NCI-H460 (cell line): ENCODE data around the gene ALG9. TPM values are rescaled to one million over a fixed set of nuclear protein-coding genes. Genes with fewer than 3 reads are reported as not detected.
A peak's percentile ranks its signal among the peaks of the same experiment; 100 is the strongest.
"Not testable (repeated sequence)": the region's sequence is repeated elsewhere in the genome, so short reads cannot be mapped to it uniquely, and the experiment has no call there.

Source experiments
- DNase-seq: peaks from one replicate; pipeline ENCODE4 v3.0.0-alpha.2; 2016; ENCODE audit warnings: low read depth; ENCODE audit errors: extremely low read depth
- total RNA-seq: library from RNA; depleted of rRNA; stranded (reverse); fragments of >200 nt; shearing (Covaris generic); gene quantifications from 2 replicates; pipeline ENCODE4 v1.2.3, GENCODE V29; 2014

Gene ALG9
- total RNA-seq, 1 experiment from 2014 or later: 47.5 TPM

- DNase-seq: not testable (repeated sequence)
These were observed 13.7 kb upstream of the ALG9 start for GRCh38 chr11:111885053-111885452.

DNA sequence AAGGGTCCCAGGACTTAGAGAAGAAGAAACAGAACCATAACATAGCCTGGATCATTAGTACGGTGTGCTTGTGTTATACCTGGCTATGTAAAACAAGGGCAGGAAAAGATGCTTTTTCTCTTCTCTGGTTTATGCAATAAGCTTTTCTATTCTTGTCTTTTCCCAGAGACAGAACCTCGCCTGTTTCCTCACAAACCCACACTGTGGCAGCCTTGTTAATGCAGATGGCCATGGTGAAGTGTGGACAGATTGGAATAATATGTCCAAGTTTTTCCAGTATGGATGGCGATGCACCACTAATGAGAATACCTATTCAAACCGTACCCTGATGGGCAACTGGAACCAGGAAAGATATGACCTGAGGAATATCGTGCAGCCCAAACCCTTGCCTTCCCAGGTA, 10.8 kb upstream of the ALG9 start:
- DNase-seq: no peak

- no peak for DNase-seq
These were observed 8.2 kb upstream of the ALG9 start for GRCh38 chr11:111879637-111879960.

DNA sequence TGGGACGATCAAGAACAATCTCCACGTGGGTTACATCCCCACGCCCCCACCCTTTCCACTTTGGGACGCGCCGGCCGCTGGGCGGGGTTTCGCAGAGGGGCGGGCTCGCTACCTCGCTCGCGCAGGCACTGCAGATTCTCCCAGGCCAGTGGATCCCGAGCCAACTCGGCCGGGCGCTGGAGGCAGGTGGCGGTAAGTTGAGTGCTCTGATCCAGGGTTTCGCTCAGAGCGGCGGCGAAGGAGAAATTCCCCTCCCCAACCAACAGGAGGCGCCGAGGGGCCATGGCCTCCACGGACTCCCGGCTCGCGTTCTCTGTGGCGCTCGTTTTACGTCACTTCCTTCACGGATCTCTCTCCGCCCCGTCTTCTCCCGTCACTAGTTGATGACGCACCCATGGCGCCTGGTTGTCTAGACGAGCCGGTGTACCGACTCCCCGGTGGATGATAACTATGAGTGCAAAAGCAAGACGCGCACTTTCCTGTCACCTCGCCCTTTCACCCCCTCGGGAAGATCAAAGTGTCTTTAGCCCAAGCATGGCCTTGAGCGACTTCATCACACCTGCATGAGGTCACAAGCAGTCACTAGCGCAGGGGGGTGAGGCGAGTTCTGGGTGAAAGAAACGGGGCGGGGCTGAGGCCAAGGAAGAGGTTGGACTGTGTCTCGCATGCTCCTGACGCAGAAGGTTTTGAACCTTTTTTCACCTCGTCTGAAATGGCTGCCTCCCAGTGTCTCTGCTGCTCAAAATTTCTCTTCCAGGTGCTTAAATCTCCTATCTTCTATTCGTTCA, 7.7 kb upstream of the ALG9 start, which contains the start of the genes CFAP68 and FDXACB1:
Gene CFAP68 (plus strand): TSS at position 693 of the 788 bp plus-strand sequence. CDS start 20 bp downstream, at position 713.
Gene FDXACB1 (minus strand): TSS at position 317 of the 788 bp plus-strand sequence. CDS start 33 bp downstream, at position 284.
- peak; percentile 95 for DNase-seq

DNA sequence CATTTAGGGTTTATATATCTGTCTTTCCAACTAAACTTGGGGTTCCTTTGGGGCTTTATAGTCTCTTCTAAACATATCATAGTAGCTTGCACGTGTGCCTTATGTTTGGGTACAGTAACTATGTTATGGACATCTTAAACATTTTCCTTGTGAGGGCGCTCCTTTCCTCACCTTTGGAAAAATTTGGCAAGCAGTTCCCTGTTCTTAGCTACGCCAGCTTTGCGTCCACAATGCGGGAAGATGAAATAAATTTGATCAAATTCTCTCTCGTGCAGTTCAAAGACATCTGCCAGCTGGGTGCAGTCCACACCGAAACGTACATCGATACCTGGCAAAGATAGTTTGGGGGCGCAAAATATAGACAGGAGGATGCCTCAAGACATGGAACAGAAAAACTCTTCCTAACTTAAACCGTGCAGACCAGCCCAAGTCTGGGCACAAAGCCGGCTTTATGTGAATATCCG, 7.0 kb upstream of the ALG9 start:
- DNase-seq: no peak

DNA sequence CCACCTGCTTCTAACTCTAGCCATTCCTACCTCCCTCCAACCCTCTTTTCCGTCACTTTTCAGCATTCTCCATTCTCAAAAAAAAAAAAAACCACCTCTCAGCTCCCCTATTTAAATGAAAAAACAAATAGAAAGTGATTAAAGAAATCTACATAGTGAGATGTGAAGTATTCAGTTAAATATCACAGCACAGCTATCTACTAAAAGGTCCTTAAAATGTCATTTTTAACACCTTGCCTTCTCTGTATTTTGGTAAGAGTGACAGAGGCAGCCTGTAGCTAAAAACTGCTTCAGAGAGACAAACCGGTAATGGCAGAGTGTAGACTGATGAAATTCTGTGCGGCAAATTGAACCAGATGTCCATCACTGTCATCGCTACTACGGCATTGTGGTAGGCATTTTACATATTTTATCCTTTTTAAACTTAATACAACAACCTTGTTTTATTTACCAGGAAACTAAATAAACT, 346 bp upstream of the ALG9 start:
- no peak for DNase-seq

GRCh38 chr11:111870522-111870885, 877 bp downstream of the ALG9 start:
- no peak for DNase-seq

DNA sequence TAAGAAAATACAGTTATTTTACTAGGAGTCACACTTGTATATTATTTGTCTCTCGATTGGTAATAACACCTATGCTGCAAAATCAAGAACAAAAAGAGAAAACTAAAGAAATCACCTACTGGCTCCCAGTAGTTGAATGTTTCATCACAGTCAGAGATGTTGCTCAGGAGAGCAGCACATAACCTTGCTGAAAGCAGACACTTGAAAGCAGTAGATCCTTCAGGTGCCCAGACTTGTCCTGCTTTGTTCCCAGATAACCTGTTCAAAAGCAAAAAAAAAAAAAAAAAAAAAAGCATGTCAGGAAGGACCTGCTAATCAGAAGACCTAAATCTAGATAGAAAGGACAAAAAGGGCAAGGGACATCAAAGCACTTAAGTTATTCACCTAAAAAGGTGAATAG, 1.3 kb downstream of the ALG9 start:
- DNase-seq: no peak

DNA sequence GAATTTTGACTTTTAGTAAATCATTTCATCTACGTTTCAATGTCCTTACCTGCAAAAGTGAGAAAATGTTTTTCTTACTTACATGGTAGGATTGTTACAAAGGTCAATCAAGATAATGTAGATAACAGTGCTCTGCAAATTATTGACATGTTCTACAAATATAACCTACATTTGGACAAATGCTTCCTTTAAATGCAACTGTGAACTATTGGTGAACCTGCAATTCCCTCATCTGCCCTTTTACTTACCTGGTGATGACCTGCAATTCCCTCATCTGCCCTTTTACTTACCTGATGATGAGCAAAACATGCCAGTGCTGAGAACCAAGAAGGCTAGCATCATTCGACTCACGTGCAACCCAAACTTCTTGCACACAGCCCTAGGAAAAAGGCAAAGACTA, 11.1 kb downstream of the ALG9 start:
- DNase-seq: no peak

- no peak for DNase-seq
These were observed 15.9 kb downstream of the ALG9 start for GRCh38 chr11:111855506-111855905.

DNA sequence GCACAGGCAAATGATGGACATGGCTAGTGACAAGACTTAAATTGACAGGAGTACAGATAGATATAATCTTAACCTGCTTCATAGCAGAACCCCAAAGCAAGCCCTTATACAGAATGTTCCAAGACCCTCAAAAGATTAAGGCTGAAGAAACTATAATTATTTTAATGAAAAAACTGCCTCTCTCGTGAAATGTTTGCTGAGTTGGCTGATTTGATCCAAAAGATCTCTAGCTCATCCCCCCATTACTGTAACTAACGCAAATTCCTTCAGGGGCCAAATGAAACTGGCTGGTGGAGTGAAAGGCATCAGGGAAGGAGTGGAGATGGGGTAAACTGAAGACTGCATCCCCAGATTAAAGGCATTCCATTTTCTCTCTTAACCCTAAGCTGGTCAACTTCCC, 19.3 kb downstream of the ALG9 start:
- DNase-seq: no peak

- no peak for DNase-seq
These were observed 19.7 kb downstream of the ALG9 start for GRCh38 chr11:111851636-111852035.

DNA sequence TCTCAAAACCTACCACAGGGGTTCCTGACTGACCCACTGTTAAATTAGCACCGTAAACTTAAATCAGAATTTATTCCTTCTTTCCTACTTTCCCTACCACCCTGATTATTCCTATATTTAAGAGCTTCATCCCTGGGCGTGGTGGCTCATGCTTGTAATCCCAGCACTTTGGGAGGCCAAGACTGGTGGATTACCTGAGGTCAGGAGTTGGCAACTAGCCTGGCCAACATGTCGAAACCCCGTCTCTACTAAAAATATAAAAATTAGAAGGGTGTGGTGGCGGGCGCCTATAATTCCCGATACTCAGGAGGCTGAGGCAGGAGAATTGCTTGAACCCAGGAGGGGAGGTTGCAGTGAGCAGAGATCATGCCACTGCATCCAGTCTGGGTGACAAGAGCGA, 20.3 kb downstream of the ALG9 start:
- DNase-seq: no peak

GRCh38 chr11:111849631-111850030, 21.8 kb downstream of the ALG9 start:
- DNase-seq: no peak

DNA sequence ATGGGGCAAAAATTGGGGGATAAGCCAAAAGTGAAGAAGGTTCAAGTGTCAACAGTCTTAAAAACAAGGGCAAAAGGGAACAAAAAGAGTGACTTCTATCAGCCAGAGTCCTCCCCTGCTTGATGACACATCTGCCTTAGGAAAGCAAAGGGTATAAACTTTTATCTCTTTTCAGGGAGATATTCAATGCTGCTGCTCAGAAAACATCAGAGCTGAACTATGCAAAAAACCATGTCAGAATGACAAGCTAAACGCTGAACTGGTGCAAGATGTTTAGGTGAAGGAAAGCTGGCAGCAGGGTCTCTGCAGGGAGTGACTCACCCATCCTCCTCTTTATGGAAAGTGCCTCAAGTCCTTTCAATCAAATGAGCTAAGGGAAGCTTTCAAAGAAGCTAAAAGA, 24.7 kb downstream of the ALG9 start:
- no peak for DNase-seq

DNA sequence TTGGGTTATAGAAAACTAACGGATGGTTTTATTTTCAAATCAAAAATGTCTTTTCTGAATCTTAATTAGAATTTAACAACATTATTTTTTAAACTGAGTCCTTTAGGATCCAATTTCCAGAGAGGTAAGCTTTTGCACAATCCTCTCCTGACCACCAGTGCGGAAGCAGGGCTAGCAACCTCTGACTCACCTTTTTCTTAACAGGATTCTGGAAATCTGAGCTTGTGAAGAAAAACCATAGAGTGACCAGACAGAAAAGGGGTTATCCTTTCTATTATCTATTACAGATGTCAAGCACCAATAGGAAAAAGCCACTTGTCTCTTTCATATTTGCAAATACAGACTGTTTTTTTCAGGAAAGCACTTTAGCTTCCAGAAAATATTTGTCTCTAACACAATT, 25.3 kb downstream of the ALG9 start:
- no peak for DNase-seq

DNA sequence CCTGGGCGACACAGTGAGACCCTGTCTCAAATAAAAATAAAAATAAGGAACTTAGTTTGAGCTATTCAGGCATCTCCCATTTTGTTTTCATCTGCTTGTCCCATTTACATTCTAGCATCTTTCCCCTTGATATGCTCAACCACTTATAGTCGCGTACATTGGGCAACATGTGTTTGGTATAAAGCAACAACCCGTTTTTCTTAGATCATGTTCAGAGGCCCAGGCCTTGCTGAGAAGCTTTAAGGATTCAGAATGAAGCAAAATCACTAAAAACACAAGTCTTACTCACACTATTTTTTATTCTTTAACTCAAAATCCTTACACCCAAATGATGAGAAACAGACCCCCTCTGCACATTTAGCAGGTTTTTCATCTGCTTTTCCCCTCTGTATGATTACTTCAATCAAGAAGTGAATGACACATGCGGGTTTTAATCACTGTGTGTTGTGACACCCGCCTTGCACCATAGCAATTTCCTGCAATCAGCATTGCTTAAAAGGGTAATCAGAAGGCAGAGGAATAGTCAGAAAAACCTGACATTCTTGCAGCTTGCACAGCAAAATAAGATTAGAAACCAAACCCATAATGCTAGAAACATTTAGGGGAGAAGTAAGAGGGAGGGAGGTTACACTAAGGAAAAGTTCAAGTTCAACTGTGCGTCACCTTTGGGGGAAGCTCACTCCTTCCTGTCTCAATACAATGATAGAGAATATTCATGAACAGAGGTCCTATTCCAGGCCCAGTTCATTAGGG, 25.9 kb downstream of the ALG9 start:
- DNase-seq: no peak

DNA sequence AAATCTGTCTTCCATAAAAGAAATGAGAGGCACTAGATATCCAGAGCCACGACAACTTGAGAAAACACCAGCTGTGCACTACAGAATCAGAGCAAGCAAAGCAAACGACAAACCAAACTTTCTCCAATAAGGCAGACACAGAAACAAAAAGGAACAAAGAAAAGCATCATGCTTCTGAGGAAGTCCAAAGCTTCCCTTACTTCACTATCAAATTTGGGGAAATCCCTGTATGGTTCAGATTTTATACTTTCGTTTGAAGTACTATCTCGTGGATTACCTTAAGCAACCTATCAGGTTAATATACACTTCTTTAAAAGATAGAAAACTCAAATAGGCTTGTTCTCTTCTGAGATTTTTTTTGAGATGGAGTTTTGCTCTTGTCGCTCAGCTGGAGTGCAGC, 27.7 kb downstream of the ALG9 start:
- no peak for DNase-seq

GRCh38 chr11:111841370-111842053, 29.9 kb downstream of the ALG9 start:
- peak; percentile 68 for DNase-seq

- no peak for DNase-seq
These were observed 31.2 kb downstream of the ALG9 start for GRCh38 chr11:111840143-111840542.

DNA sequence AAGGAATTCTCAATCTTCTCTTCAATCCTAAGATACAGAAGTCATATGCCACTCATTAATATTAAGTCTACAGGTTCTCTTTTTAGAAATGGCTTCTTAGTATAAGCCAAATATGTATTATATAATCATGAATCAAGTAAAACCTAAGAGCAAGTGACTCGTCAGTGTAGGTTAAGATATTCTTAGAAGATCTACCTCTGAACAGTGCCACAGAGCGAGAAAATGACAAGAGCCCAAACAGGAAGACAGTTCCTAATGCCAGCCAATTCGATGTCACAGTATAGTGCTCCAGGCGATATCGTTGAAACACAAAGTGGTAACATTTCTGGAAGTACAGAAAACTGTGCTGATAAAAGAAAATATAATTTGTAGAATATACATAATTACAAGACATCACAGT, 33.3 kb downstream of the ALG9 start:
- DNase-seq: no peak
